Measurements from ENCODE around the gene ANKRD42.

- no peak for TF ChIP-seq GATA2 (IDR thresholded peaks at IDR 0.05; ENCODE audit: low read depth, low read length)
- TF ChIP-seq GATA3 (IDR thresholded peaks at IDR 0.05; ENCODE audit: low read depth, low read length): no peak
Observed at GRCh38 chr11:83222499-83222898, 29.0 kb downstream of the ANKRD42 start.

Measured in SH-SY5Y (cell line).